Stimulated activated CD8-positive, alpha-beta memory T cell treated with anti-CD3 and anti-CD28 coated beads, Interleukin-7, amount 100 ng/mL, for 48 hours (primary cell): ENCODE results near the gene CTDSP2.

Source experiments
- DNase-seq, 2 donors: peaks; one replicate each; pipeline ENCODE4 v3.0.0-alpha.2; 2020; ENCODE audit warnings: low read depth in 1 of 2; ENCODE audit errors: extremely low read depth in 1 of 2

Gene CTDSP2

GRCh38 chr12:57817261-57817989 is 29.1 kb downstream of the CTDSP2 start:
- no peak for DNase-seq

GRCh38 chr12:57816855-57817151 is 29.7 kb downstream of the CTDSP2 start:
- DNase-seq: no peak

DNA sequence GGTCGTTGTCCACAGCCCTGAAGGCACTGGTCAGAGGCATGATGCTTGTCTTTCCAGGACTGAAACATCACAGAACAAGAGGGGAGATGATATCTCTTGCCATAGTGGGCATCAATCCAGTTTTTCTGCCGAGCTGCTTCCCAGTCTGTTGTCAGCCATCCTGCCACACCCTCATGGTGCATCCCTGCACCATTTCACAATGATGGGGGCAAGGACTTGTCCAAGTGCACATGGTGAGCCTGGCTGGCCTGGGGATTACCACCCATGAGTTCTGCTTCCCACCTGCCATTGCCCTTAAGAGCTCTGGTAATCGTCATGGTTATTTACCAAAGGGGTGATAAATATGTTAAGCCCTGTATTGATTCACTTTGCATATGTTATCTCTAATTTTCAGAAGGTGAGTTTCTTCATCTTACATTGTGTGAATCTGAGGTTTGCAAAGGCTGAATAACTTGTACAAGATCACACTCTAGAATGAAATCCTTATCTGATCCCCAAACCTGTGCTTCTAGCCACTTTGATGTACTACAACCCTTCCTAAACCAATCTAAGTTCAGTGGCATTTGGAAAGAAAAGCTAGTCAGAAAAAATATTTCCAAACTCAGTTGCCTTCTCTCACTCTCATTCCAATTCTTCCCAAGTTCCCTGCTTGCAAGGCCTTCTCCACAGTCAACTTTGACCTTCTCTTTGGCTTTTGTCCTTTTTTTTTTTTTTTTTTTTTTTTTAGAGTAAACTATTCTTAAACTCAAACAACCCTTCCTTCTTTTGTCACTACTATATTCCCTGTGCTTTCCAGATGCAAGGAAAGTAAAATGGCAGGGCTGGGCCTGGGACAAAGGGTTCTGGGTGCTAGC is 30.3 kb downstream of the CTDSP2 start:
- DNase-seq: no peak

DNA sequence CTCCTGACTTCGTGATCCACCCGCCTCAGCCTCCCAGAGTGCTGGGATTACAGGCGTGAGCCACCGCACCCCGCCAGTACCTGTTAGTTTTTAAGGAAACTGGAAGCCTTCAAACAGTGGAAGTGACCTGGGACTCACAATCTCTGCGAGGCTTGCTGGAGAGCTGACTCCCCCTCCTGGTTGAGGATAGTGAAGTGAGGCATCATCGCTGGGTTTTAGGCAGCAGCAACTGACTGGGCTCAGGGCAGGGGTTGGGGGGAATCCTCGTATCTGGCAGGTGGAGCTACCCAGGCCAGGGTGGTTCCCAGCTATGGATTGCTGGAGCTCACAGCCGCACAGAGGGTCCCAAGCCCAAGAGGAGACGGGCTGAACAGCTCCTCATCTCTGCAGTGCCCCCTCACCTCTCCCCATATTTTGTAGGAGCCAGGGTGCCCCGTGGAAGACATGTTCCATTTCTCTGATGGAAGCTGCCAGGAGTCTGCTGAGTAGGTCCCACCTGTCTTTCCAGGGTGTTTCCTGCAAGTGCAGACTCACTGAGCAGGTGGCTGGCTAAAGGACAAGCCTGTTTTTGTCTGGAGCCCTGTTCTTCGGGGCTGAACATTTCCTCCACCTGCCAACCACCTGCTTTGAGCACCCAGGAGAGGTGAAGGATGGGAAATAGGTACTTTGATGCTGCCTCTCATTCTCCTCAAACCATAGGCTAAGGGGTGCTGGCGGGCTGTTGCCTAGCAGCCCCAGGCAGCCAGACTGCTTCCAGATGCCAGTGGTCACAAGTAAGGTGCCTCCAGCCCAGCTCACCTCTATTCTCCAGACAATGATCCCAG is 31.1 kb downstream of the CTDSP2 start:
- DNase-seq: no peak

GRCh38 chr12:57813971-57814772 is 32.4 kb downstream of the CTDSP2 start:
- DNase-seq: no peak

- no peak for DNase-seq
These were observed 33.2 kb downstream of the CTDSP2 start for GRCh38 chr12:57813111-57813970.

DNA sequence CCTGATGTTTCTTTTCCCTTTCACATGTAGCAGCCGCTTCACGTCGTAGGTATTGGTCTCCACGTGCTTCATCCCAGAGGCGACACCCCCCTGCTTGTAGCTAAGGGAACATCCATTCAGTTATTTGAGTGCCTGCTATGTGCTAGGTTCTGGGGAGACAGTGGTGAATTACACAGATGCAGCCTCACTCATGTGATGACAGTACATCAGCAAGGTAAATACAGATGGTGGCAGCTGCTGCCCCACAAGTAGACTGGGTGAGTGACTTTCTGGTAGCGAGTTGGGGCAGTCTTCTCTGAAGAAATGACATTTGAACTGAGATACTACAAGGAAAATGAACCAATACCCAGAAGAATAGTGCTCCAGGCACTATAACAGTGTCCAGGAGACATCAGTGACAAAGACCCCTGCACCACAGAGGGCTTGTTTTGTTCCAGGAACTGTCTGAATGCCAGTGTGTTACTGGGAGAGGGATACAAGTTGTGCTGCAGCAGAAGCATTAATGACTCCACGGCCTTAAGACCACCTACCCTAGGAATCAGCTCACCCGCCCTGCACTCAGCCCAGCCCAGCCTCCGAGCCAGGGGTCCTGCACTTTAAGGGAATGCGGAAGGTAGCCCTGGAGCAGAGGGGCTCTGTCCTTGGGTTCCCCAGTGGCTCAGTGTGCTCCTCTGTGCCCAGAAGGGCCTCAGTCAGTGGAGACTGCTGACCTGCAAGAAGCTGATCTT is 35.3 kb downstream of the CTDSP2 start:
- DNase-seq: no peak

GRCh38 chr12:57810450-57810849 is 36.1 kb downstream of the CTDSP2 start:
- DNase-seq: no peak

DNA sequence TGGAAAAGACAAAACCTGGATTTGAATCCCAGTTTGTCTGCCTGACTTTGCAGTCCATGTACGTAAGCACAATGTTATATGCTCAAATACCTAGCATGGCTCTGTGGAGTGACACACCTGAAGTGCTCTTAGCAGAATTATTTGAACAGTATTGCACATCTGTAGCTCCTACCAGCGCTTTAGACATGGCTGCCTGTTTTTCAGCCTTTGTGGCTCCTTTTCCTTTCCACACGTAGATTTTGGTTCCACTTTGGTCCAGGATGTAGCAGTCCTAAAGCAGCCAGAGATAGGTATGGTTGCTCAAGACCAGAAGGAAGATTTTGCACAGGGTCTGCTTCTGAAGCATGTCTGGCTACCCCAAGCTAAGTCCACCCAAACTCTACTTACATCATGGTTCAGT is 37.1 kb downstream of the CTDSP2 start:
- no peak for DNase-seq

DNA sequence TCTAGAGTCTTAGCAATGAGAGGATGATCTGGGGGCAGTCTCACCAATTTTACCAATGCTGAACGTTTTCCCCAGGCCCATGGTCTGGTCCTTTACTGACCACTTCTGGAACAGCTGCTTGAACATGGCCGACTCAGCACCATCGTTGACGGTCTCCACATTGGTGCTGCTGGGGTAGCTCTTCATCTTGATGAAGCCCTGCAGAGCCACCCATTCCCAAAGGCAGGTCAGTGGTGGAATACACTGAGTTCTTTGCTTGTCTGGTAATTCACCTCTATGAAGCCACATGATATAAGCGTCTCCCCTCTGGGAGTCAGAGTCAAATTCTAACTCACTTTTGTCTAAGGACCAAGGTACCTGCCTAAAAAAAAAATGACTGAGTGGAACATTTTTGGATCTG is 38.2 kb downstream of the CTDSP2 start:
- DNase-seq: no peak

DNA sequence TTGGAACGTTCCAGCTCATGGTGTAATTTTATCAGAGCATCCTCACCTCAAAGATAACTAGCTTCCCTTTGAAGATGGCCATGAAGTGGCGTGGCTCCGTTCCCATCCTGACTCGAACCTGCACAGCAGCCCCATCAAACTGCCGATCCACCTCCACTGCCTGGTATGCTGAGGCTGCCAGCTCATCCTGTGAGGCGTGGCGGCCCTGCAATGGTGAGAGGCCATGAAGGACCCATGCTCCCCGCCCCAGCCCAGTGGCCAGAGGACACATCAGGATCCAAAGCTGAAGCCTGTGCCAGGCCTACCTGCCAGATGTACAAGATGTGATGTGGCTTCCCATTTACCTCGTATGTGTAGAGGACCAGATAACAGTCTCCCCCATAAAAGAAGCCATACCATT is 39.2 kb downstream of the CTDSP2 start:
- DNase-seq: no peak

DNA sequence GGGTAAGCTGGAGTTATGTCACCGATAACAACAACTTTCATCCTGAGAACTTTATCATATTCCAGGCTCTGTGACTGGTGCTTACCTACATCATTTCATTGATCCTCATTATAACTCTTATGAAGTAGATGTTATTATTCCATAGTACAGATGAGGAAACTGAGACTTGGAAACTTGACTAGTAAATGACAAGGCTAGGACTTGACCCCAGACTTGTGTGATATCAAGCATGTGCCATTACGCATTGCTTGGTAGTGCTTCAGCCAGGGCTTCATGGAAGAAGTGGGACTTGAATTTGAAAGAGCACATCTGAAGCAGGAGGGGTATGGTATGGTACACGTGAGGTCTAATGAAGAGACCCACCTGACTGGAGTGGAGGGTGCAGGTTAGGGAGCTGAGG is 39.9 kb downstream of the CTDSP2 start:
- DNase-seq: no peak

- no peak for DNase-seq
These were observed 43.1 kb downstream of the CTDSP2 start for GRCh38 chr12:57803319-57803893.

- no peak for DNase-seq
These were observed 43.9 kb downstream of the CTDSP2 start for GRCh38 chr12:57802607-57803006.

DNA sequence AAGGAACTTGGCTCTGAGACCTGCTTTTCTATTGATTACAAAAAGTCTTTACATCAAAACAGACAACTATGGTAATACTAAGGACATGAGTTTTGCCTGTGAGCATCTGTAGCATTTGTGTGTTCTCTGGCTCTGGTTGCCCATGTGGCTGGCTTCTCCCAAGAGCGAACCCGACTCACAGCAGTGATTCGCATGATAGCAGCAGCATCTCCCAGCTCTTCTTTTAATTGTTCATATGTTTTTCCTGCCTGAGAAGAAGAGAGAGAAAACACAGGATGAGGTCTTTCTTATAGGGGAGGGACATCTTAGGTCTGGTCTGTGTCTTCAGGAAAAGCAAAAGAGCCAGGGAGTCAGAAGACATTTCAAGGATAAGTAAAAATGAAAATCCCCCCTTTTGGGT is 45.6 kb downstream of the CTDSP2 start:
- no peak for DNase-seq

DNA sequence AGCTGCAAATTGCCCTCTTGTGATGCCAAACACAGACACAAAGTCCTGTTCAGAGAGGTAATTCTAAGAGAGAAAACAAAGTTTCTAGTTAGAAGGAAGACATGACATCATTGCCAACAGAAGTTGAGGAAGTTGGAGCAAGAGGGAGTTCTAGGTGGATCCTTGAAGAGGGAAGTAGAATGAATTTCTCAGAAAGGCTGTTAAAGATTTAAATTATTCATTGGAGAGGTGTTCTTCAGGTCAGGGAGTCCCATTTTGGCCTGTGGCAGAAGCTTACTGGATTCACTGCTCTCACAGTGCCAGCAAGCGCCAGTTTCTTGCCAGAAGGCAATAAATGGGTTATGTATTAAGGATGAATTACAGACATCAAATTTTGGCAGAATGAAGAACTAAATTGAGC is 48.6 kb downstream of the CTDSP2 start:
- DNase-seq: no peak

DNA sequence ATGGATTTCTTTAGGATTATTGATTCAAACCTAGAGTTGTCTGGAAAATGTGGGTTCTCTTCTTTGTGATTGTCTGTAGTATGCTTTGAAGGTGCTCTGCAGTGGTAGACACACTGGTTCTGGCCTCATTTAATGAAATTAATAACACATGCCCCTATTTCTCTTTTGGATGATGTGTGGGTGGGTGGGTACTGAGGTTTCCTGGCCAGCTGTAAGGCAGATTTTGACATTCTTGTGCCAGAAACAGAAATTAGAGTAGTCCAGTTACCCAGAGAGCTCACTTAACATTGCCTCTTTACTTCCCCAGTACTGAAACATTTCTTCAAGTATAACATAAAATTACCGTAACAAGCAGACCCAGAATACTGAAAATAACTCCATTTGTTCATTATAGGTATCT is 49.5 kb downstream of the CTDSP2 start:
- no peak for DNase-seq

GRCh38 chr12:57795354-57795753 is 51.2 kb downstream of the CTDSP2 start:
- no peak for DNase-seq

DNA sequence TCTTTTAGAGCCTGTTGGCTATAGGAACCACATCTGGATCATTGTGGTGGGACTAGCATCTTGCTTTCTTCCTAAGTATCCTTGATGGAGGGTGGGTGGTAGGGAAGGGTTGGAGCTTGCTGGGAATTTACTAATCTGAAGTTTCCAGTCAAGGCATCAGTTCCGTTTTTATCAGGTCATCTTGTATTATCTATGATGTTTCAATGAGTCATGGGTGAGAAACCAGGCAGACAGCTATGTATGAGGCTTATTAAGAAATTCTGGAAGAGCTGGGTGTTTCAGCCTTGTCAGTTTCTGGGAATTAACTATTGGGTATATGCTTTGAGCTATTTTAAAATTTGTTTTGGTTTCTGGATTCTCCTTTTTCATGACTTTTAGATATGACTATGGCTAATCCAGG is 52.6 kb downstream of the CTDSP2 start:
- no peak for DNase-seq
